ENCODE data around the gene TMTC2. TPM values are rescaled to one million over a fixed set of nuclear protein-coding genes. Genes with fewer than 3 reads are reported as not detected.

The TMTC2 gene
- total and polyA plus RNA-seq, 2 donors (not counting 1 experiment from before 2014, with no cell fraction given), result 2.4 to 3.2 TPM

DNA sequence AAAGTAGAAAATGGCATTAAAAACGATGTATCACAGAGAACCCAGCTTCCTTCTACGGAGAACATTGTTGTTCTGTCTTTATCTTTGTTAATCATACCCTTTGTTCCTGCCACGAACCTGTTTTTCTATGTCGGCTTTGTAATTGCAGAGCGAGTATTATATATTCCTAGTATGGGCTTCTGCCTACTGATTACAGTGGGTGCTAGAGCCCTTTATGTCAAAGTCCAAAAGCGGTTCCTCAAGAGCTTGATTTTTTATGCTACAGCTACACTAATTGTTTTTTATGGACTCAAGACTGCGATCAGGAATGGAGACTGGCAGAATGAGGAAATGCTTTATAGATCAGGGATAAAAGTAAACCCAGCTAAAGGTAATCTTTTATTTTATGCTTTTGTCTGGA is 209.6 kb downstream of the TMTC2 start:
- no peak overlapping the region for H3K27ac Mint-ChIP-seq
- WGBS (ENCODE audit: insufficient coverage), result no CpG with 5 or more reads among the region's 7 CpGs
- TF ChIP-seq EZH2 (IDR thresholded peaks at IDR 0.05; ENCODE audit: borderline replicate concordance, insufficient read depth, low read depth, low read length, poor library complexity, severe bottlenecking), result no peak
- TF ChIP-seq, protein P1, sequence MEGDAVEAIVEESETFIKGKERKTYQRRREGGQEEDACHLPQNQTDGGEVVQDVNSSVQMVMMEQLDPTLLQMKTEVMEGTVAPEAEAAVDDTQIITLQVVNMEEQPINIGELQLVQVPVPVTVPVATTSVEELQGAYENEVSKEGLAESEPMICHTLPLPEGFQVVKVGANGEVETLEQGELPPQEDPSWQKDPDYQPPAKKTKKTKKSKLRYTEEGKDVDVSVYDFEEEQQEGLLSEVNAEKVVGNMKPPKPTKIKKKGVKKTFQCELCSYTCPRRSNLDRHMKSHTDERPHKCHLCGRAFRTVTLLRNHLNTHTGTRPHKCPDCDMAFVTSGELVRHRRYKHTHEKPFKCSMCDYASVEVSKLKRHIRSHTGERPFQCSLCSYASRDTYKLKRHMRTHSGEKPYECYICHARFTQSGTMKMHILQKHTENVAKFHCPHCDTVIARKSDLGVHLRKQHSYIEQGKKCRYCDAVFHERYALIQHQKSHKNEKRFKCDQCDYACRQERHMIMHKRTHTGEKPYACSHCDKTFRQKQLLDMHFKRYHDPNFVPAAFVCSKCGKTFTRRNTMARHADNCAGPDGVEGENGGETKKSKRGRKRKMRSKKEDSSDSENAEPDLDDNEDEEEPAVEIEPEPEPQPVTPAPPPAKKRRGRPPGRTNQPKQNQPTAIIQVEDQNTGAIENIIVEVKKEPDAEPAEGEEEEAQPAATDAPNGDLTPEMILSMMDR (IDR thresholded peaks at IDR 0.05), result no peak
- H3K27ac ChIP-seq (ENCODE audit: low read length in 2 of 2), result no peak overlapping the region
- H3K9ac ChIP-seq (ENCODE audit: low read length), result no peak overlapping the region
- H3K4me1 Mint-ChIP-seq, result no peaks in the 10 kb centered on the region
- no peaks in the 10 kb centered on the region for H3K9me3 ChIP-seq (ENCODE audit: control extremely low read depth in 1 of 3, control insufficient read depth in 2 of 3, insufficient read depth in 1 of 3, low read length in 2 of 3)
- no peak overlapping the region for H3K4me3 ChIP-seq (ENCODE audit: control extremely low read depth in 1 of 5, extremely low read depth in 1 of 5, insufficient read depth in 1 of 5, low read depth in 2 of 5, low read length in 4 of 5)
- DNase-seq, result no peak
- ChIA-PET CTCF (no interaction called here), POLR2A (no interaction called here)
- no peaks in the 10 kb centered on the region for H3K79me2 ChIP-seq (ENCODE audit: control insufficient read depth, insufficient read depth, low read length)
- H2AFZ ChIP-seq (ENCODE audit: insufficient read depth, low read depth, low read length, poor library complexity, severe bottlenecking), result no peak overlapping the region
- intact Hi-C loops (cut with micrococcal nuclease), result no loop called here
- no peaks in the 10 kb centered on the region for H3K27me3 ChIP-seq (replicated peaks in 1 of 4; ENCODE audit: control extremely low read depth in 1 of 4, control insufficient read depth in 3 of 4, insufficient read depth in 4 of 4, low read length in 3 of 4)
- no peaks in the 10 kb centered on the region for H4K20me1 ChIP-seq (ENCODE audit: control insufficient read depth, insufficient read depth, low read length, poor library complexity, severe bottlenecking)
- H3K9me3 Mint-ChIP-seq (ENCODE audit: insufficient read depth), result peaks cover 4% of the 10 kb centered on the region
- ATAC-seq (ENCODE audit: low read depth), result no peak
- no peaks in the 10 kb centered on the region for H3K36me3 ChIP-seq (replicated peaks in 1 of 2; ENCODE audit: control extremely low read depth in 1 of 2, control insufficient read depth in 1 of 2, extremely low read depth in 1 of 2, insufficient read depth in 2 of 2, low read length in 1 of 2)
- H3K4me3 Mint-ChIP-seq, result no peak overlapping the region
- no peaks in the 10 kb centered on the region for H3K27me3 Mint-ChIP-seq
- H3K4me1 ChIP-seq (ENCODE audit: control insufficient read depth in 2 of 2, insufficient read depth in 2 of 2, low read length in 2 of 2), result no peaks in the 10 kb centered on the region
- no peak overlapping the region for H3K4me2 ChIP-seq (replicated peaks; ENCODE audit: low read depth, low read length, poor library complexity, severe bottlenecking)

DNA sequence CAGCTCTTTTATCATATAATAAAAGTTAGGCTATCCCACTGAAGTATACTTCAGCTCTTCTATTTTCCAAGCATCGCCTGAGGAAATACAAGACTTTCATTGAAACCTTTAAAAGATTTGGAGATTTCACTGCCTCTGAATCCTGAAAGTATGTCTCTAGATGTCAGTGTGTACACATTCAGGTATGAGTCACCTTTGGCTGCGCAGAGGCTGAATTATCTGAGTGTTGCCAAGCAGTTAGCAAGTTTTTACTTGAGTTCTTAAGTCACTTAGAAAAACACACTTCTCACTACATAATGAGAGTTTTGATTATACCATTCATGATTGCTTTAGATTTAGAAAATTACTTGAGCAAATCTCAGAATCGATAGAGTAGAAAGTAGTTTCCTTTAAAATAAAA is 210.3 kb downstream of the TMTC2 start:
- Histone ChIP-seq H3K27me3 (replicated peaks in 1 of 4; ENCODE audit: control extremely low read depth in 1 of 4, control insufficient read depth in 3 of 4, insufficient read depth in 4 of 4, low read length in 3 of 4) (no peaks in the 10 kb centered on the region), H3K4me1 (ENCODE audit: control insufficient read depth in 2 of 2, insufficient read depth in 2 of 2, low read length in 2 of 2) (no peaks in the 10 kb centered on the region), H2AFZ (ENCODE audit: insufficient read depth, low read depth, low read length, poor library complexity, severe bottlenecking) (no peak overlapping the region), H3K36me3 (replicated peaks in 1 of 2; ENCODE audit: control extremely low read depth in 1 of 2, control insufficient read depth in 1 of 2, extremely low read depth in 1 of 2, insufficient read depth in 2 of 2, low read length in 1 of 2) (no peaks in the 10 kb centered on the region), H3K27ac (ENCODE audit: low read length in 2 of 2) (no peak overlapping the region), H3K4me3 (ENCODE audit: control extremely low read depth in 1 of 5, extremely low read depth in 1 of 5, insufficient read depth in 1 of 5, low read depth in 2 of 5, low read length in 4 of 5) (no peak overlapping the region), H3K4me2 (replicated peaks; ENCODE audit: low read depth, low read length, poor library complexity, severe bottlenecking) (no peak overlapping the region), H3K9me3 (ENCODE audit: control extremely low read depth in 1 of 3, control insufficient read depth in 2 of 3, insufficient read depth in 1 of 3, low read length in 2 of 3) (no peaks in the 10 kb centered on the region), H3K9ac (ENCODE audit: low read length) (no peak overlapping the region), H3K79me2 (ENCODE audit: control insufficient read depth, insufficient read depth, low read length) (no peaks in the 10 kb centered on the region), H4K20me1 (ENCODE audit: control insufficient read depth, insufficient read depth, low read length, poor library complexity, severe bottlenecking) (no peaks in the 10 kb centered on the region)
- H3K27me3 Mint-ChIP-seq, result no peaks in the 10 kb centered on the region
- ATAC-seq (ENCODE audit: low read depth) (no peak), DNase-seq (no peak)
- POLR2A ChIA-PET, result no interaction called here
- H3K9me3 Mint-ChIP-seq (ENCODE audit: insufficient read depth), result peaks cover 4% of the 10 kb centered on the region
- CTCF ChIA-PET, result no interaction called here
- intact Hi-C loops (cut with micrococcal nuclease), result no loop called here
- TF ChIP-seq, protein P1 (IDR thresholded peaks at IDR 0.05), result no peak
- TF ChIP-seq EZH2 (IDR thresholded peaks at IDR 0.05; ENCODE audit: borderline replicate concordance, insufficient read depth, low read depth, low read length, poor library complexity, severe bottlenecking), result no peak
- H3K4me3 Mint-ChIP-seq, result no peak overlapping the region
- no peak overlapping the region for H3K27ac Mint-ChIP-seq
- WGBS (ENCODE audit: insufficient coverage), result no CpG with 5 or more reads among the region's 3 CpGs
- no peaks in the 10 kb centered on the region for H3K4me1 Mint-ChIP-seq

Measured in B cell (primary cell).